ENCODE results near the gene MAP4K2.

Gene MAP4K2

DNA sequence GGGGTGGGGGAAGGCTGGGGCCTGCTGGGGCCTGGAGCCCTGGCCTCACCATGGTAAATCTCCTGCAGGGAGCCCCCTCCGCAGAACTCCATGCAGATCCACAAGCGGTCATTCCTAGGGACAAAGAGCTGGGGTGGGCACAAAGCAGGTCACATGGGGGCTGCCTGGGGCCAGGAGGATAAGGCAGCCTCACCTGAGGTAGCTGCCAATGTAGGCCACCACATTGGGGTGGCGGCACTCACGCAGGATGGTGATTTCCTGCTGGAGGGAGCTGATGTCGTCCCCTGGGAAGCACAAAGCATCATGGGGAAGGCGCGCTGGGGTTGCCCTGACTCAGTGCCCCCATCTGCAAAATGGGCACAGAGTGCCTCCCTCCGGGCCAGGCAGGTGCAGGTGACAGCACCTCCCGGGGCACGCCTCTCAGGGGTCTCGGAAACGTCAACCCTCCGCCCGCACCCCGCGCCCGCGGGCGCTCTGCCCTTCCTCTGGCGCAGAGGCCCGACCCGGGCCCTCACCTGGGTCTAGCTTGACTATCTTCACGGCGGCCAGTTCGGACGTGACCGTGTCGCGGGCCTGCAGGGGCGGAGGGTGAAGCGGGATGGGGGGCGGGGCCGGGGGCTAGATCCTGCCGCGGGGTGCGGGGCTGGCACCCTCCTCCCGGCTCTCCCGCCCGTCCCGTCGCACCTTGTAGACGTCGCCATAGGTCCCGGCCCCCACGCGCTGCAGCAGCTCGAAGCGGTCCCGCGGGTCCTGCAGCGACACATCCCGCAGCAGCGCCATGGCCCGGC lies 450 bp downstream of the MAP4K2 start:
- no peak for TF ChIP-seq CTCF (IDR thresholded peaks at IDR 0.05; ENCODE audit: insufficient read depth, low read length, missing control alignments)
- DNase-seq (ENCODE audit: low read depth, low spot score): no peak
- ChIA-PET CTCF (interaction anchor here (0.9 to 2.6 kb wide), 10 partner anchors 9 to 116 kb away, joined by 3 to 16 read pairs (median 4); no protein-coding TSS in a partner anchor), POLR2A (interaction anchor here (0.6 kb wide), 1 partner anchor 532 kb away, joined by 3 read pairs; no protein-coding TSS in a partner anchor)
- H3K4me3 ChIP-seq (ENCODE audit: low read depth, low read length): peak overlapping the region; percentile 66

- DNase-seq (ENCODE audit: low read depth, low spot score): no peak
- no peak for TF ChIP-seq CTCF (IDR thresholded peaks at IDR 0.05; ENCODE audit: insufficient read depth, low read length, missing control alignments)
- peak overlapping the region; percentile 66 for H3K4me3 ChIP-seq (ENCODE audit: low read depth, low read length)
- ChIA-PET POLR2A (no interaction called here), CTCF (interaction anchor here (0.9 to 2.6 kb wide), 7 partner anchors 8 to 93 kb away, joined by 3 to 16 read pairs (median 4); no protein-coding TSS in a partner anchor)
Observed at GRCh38 chr11:64801561-64802369, 1.2 kb downstream of the MAP4K2 start.

DNA sequence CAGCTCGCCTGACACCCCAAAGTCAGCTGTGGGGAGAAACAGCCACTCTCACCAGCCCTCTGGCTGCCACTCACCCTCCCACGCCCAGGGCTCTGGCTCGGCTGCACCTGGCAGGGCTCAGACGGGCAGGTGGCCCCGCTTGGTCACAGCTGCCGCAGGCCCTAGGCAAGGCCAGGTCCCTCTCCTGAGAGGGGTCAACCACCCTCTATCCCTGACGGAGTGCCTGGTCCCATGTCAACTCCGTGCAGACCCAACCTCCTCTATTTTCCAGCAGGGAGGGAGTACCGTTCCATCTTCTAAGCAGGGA lies 1.9 kb downstream of the MAP4K2 start:
- ChIA-PET POLR2A (no interaction called here), CTCF (interaction anchor here (2.6 kb wide), 1 partner anchor 13 kb away, joined by 8 read pairs; no protein-coding TSS in a partner anchor)

GRCh38 chr11:64800303-64801157 lies 2.5 kb downstream of the MAP4K2 start:
- no peak for DNase-seq (ENCODE audit: low read depth, low spot score)
- no peak for TF ChIP-seq CTCF (IDR thresholded peaks at IDR 0.05; ENCODE audit: insufficient read depth, low read length, missing control alignments)
- ChIA-PET POLR2A (interaction anchor here (1.3 kb wide), 1 partner anchor 22 kb away, joined by 4 read pairs; the partner anchor contains the start of gene SF1), CTCF (interaction anchor here (0.9 to 2.6 kb wide), 4 partner anchors 9 to 196 kb away, joined by 3 to 8 read pairs (median 3); partner anchors contain the start of gene BATF2)
- H3K4me3 ChIP-seq (ENCODE audit: low read depth, low read length): no peak overlapping the region

More for the DNA sequence above, 1.9 kb downstream of the MAP4K2 start:
- no peak for DNase-seq (ENCODE audit: low read depth, low spot score)
- H3K4me3 ChIP-seq (ENCODE audit: low read depth, low read length): no peak overlapping the region
- TF ChIP-seq CTCF (IDR thresholded peaks at IDR 0.05; ENCODE audit: insufficient read depth, low read length, missing control alignments): no peak

GRCh38 chr11:64799623-64800302 lies 3.3 kb downstream of the MAP4K2 start:
- no peak for DNase-seq (ENCODE audit: low read depth, low spot score)
- TF ChIP-seq CTCF (IDR thresholded peaks at IDR 0.05; ENCODE audit: insufficient read depth, low read length, missing control alignments): no peak
- ChIA-PET POLR2A (interaction anchor here (1.3 kb wide), 1 partner anchor 21 kb away, joined by 4 read pairs; the partner anchor contains the start of gene SF1), CTCF (interaction anchor here (0.9 to 3.4 kb wide), 4 partner anchors 8 to 197 kb away, joined by 3 to 13 read pairs (median 3); partner anchors contain the start of gene BATF2)
- no peak overlapping the region for H3K4me3 ChIP-seq (ENCODE audit: low read depth, low read length)

Measured in AG04449 (cell line).